Measurements from ENCODE around the gene CFAP73.
"Not testable (repeated sequence)": the region's sequence is repeated elsewhere in the genome, so short reads cannot be mapped to it uniquely, and the experiment has no call there.

Gene CFAP73

GRCh38 chr12:113109872-113110599 lies 39.5 kb upstream of the CFAP73 start:
- WGBS, 2 experiments (ENCODE audit: insufficient coverage in 2 of 2): 77 to 80% methylated on average over 5 to 7 of the region's 7 CpGs
- H3K27ac ChIP-seq (ENCODE audit: low read depth, low read length, severe bottlenecking): no peak overlapping the region
- no peak overlapping the region for H3K4me3 ChIP-seq (ENCODE audit: extremely low read depth, insufficient read depth, low read length, poor library complexity, severe bottlenecking)
- no peaks in the 10 kb centered on the region for H3K36me3 ChIP-seq (ENCODE audit: control insufficient read depth, insufficient read depth, low read length)
- H3K4me1 ChIP-seq (ENCODE audit: control insufficient read depth, insufficient read depth, low read length, poor library complexity, severe bottlenecking): no peaks in the 10 kb centered on the region
- H3K9me3 ChIP-seq (ENCODE audit: control insufficient read depth, low read length): no peaks in the 10 kb centered on the region

- Histone ChIP-seq H3K9me3 (ENCODE audit: control insufficient read depth, low read length) (no peaks in the 10 kb centered on the region), H3K4me3 (ENCODE audit: extremely low read depth, insufficient read depth, low read length, poor library complexity, severe bottlenecking) (no peak overlapping the region), H3K4me1 (ENCODE audit: control insufficient read depth, insufficient read depth, low read length, poor library complexity, severe bottlenecking) (no peaks in the 10 kb centered on the region), H3K36me3 (ENCODE audit: control insufficient read depth, insufficient read depth, low read length) (no peaks in the 10 kb centered on the region), H3K27ac (ENCODE audit: low read depth, low read length, severe bottlenecking) (no peak overlapping the region)
- WGBS, 2 experiments (ENCODE audit: insufficient coverage in 2 of 2): 100% methylated on average over 1 of the region's 3 CpGs
Measured at GRCh38 chr12:113111247-113111646, 38.3 kb upstream of the CFAP73 start.

DNA sequence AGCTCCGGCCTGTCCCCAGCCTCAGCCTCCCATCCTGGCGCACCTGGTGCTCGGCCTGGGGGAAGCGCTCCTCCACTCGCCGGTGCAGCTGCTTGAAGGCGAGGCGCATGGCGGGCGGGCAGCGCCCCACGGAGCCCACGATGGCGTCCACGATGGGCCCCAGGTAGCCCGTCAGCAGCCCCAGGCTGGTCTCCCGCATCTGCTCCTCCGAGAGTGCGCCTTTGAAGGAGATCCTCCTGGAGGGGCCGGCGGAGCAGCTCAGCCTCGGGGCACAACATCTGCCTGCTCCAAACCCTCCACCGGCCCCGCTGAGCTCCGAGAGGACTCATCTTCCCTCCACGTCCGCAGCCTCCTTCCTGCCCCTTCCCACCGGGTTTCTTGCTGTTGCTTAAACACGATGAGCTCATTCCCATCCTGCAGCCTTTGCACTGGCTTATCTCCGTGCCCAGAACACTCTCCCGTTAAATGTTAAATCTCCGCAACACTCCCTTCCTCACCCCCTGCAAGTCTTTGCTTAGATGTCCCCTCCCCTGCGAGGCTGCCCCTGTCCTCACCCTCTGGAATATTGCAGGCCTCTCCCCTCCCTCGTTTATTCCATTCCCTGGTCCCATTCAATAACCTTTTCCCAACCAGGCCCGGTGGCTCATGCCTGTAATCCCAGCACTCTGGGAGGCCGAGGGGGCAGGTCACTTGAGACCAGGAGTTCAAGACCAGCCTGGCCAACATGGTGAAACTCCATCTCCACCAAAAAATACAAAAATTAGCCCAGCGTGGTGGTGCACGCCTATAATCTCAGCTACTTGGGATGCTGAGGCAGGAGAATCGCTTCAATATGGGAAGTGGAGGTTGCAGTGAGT lies 37.3 kb upstream of the CFAP73 start:
- no peak overlapping the region for H3K4me3 ChIP-seq (ENCODE audit: extremely low read depth, insufficient read depth, low read length, poor library complexity, severe bottlenecking)
- WGBS, 2 experiments (ENCODE audit: insufficient coverage in 2 of 2): 72 to 84% methylated on average over 34 to 39 of the region's 39 CpGs
- no peak overlapping the region for H3K27ac ChIP-seq (ENCODE audit: low read depth, low read length, severe bottlenecking)
- no peaks in the 10 kb centered on the region for H3K9me3 ChIP-seq (ENCODE audit: control insufficient read depth, low read length)
- H3K36me3 ChIP-seq (ENCODE audit: control insufficient read depth, insufficient read depth, low read length): no peaks in the 10 kb centered on the region
- H3K4me1 ChIP-seq (ENCODE audit: control insufficient read depth, insufficient read depth, low read length, poor library complexity, severe bottlenecking): no peaks in the 10 kb centered on the region

DNA sequence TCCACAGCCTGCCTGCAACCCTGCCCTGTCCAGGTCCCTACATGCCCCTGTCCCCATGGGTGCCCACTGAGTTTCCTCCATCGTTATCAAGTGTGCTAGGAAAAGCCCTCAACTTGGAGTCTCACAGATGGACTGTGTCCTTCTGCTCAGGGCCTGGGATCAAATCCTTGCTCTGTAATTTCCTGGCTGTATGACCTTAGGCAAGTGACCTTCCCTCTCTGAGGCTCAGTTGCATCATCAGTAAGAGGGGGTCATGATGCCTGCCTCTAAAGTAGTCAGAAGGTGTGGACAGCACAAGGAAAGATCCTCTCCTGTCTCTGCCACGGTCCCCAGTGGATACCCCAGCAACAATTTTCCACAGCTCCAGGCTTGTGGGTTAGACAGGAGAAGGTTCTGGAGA lies 36.1 kb upstream of the CFAP73 start:
- Histone ChIP-seq H3K36me3 (ENCODE audit: control insufficient read depth, insufficient read depth, low read length) (no peaks in the 10 kb centered on the region), H3K4me3 (ENCODE audit: extremely low read depth, insufficient read depth, low read length, poor library complexity, severe bottlenecking) (no peak overlapping the region), H3K4me1 (ENCODE audit: control insufficient read depth, insufficient read depth, low read length, poor library complexity, severe bottlenecking) (no peaks in the 10 kb centered on the region), H3K27ac (ENCODE audit: low read depth, low read length, severe bottlenecking) (no peak overlapping the region), H3K9me3 (ENCODE audit: control insufficient read depth, low read length) (no peaks in the 10 kb centered on the region)
- WGBS, 2 experiments (ENCODE audit: insufficient coverage in 2 of 2): 100% methylated on average over 1 of the region's 2 CpGs

- Histone ChIP-seq H3K4me1 (ENCODE audit: control insufficient read depth, insufficient read depth, low read length, poor library complexity, severe bottlenecking) (no peaks in the 10 kb centered on the region), H3K9me3 (ENCODE audit: control insufficient read depth, low read length) (no peaks in the 10 kb centered on the region), H3K4me3 (ENCODE audit: extremely low read depth, insufficient read depth, low read length, poor library complexity, severe bottlenecking) (no peak overlapping the region), H3K36me3 (ENCODE audit: control insufficient read depth, insufficient read depth, low read length) (no peaks in the 10 kb centered on the region), H3K27ac (ENCODE audit: low read depth, low read length, severe bottlenecking) (no peak overlapping the region)
- 85 to 93% methylated on average over 12 to 16 of the region's 19 CpGs for WGBS, 2 experiments (ENCODE audit: insufficient coverage in 2 of 2)
Measured at GRCh38 chr12:113114447-113115178, 34.9 kb upstream of the CFAP73 start.

DNA sequence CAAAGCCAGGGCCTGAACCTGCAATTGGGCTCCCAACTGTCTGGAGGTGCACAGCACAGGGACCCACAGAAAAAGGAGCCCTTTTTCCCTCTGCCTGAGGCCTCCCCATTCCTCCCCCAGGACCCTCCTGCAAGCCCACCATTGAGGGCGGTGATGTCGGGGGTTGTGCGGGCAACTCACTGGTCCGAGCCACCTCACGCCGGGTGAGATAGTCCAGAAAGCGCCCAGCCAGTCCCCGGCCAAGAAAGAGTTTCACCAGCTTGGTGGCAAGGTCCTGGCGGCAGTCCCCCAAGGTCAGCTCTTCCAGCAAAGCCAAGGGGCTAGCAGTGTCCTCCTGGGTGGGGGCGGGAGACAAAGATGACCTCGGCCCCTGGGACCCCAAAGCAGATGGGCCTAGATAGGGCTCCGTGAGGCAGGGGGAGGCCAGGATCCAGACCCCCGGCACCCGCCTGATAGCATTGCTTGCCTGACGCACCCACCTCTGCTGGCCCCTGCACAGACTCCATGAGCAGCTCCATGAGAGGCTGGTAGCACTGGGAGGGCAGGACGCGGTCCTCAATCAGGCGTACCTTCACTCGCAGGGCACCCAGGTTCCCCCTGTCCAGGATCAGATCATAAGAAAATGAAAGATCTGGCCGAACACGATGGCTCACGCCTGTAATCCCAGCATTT lies 33.9 kb upstream of the CFAP73 start:
- Histone ChIP-seq H3K27ac (ENCODE audit: low read depth, low read length, severe bottlenecking) (no peak overlapping the region), H3K4me3 (ENCODE audit: extremely low read depth, insufficient read depth, low read length, poor library complexity, severe bottlenecking) (no peak overlapping the region), H3K9me3 (ENCODE audit: control insufficient read depth, low read length) (no peaks in the 10 kb centered on the region), H3K36me3 (ENCODE audit: control insufficient read depth, insufficient read depth, low read length) (no peaks in the 10 kb centered on the region), H3K4me1 (ENCODE audit: control insufficient read depth, insufficient read depth, low read length, poor library complexity, severe bottlenecking) (no peaks in the 10 kb centered on the region)
- WGBS, 2 experiments (ENCODE audit: insufficient coverage in 2 of 2): 85 to 86% methylated on average over 17 to 22 of the region's 22 CpGs

GRCh38 chr12:113116875-113117274 lies 32.6 kb upstream of the CFAP73 start:
- H3K4me3 ChIP-seq (ENCODE audit: extremely low read depth, insufficient read depth, low read length, poor library complexity, severe bottlenecking): no peak overlapping the region
- no peak overlapping the region for H3K27ac ChIP-seq (ENCODE audit: low read depth, low read length, severe bottlenecking)
- H3K36me3 ChIP-seq (ENCODE audit: control insufficient read depth, insufficient read depth, low read length): no peaks in the 10 kb centered on the region
- H3K4me1 ChIP-seq (ENCODE audit: control insufficient read depth, insufficient read depth, low read length, poor library complexity, severe bottlenecking): no peaks in the 10 kb centered on the region
- 60 to 77% methylated on average over 2 of the region's 6 CpGs for WGBS, 2 experiments (ENCODE audit: insufficient coverage in 2 of 2)
- no peaks in the 10 kb centered on the region for H3K9me3 ChIP-seq (ENCODE audit: control insufficient read depth, low read length)

GRCh38 chr12:113117684-113118083 lies 31.8 kb upstream of the CFAP73 start:
- H3K9me3 ChIP-seq (ENCODE audit: control insufficient read depth, low read length); H3K36me3 ChIP-seq (ENCODE audit: control insufficient read depth, insufficient read depth, low read length); H3K4me3 ChIP-seq (ENCODE audit: extremely low read depth, insufficient read depth, low read length, poor library complexity, severe bottlenecking); H3K27ac ChIP-seq (ENCODE audit: low read depth, low read length, severe bottlenecking); H3K4me1 ChIP-seq (ENCODE audit: control insufficient read depth, insufficient read depth, low read length, poor library complexity, severe bottlenecking): not testable (repeated sequence)
- 86% methylated on average over 4 to 7 of the region's 8 CpGs for WGBS, 2 experiments (ENCODE audit: insufficient coverage in 2 of 2)

DNA sequence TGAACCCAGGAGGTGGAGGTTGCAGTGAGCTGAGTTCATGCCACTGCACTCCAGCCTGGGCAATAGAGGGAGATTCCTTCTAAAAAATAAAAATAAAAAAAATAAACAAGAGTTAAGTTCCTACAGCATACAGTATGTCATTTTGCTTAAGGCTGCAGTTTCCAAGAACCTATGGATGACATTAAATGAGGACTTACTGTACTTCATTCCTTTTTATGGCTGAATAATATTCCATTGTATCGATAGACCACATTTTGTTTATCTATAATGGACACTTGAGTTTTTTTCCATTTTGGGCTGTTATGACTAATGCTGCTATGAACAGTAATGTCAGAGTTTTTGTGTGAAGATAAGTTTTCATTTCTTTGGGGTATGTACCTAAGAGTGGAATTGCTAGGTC lies 31.4 kb upstream of the CFAP73 start:
- Histone ChIP-seq H3K9me3 (ENCODE audit: control insufficient read depth, low read length) (no peaks in the 10 kb centered on the region), H3K4me3 (ENCODE audit: extremely low read depth, insufficient read depth, low read length, poor library complexity, severe bottlenecking) (no peak overlapping the region), H3K36me3 (ENCODE audit: control insufficient read depth, insufficient read depth, low read length) (no peaks in the 10 kb centered on the region), H3K4me1 (ENCODE audit: control insufficient read depth, insufficient read depth, low read length, poor library complexity, severe bottlenecking) (no peaks in the 10 kb centered on the region), H3K27ac (ENCODE audit: low read depth, low read length, severe bottlenecking) (no peak overlapping the region)
- no CpG with 5 or more reads among the region's 1 CpG for WGBS, 2 experiments (ENCODE audit: insufficient coverage in 2 of 2)

DNA sequence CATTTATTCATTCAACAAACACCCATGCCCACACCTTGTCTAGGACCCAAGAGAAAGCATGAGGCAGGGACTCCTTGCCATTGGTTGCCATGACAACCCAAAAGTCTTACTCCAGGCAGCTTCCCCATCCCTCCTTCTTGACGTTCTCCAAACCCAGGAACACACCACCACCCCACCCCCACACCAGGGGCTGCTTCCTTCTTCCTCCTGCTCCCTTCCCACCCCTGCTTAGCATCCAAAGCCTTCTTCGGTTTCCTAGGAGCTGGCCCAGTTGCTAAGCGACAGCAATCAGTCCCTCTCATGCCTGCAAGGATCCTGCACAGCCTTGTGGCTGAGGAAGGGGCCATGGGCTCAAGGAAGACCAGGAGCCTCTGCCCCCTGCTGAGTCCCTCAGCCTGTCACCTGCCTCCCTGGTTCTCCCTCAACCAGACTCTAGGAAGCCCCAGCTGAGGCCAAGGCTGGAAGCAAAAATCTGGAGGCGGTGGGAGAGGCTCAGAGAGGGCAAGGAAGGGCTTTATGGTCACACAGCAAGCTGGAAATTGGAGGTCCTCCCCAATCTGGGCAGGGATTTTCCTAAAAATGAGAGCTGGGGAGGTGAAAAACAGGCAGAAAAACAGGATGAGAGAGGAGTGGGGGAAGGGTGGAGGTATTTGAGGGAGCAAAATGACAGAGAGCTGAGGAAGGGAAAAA lies 29.4 kb upstream of the CFAP73 start:
- Histone ChIP-seq H3K36me3 (ENCODE audit: control insufficient read depth, insufficient read depth, low read length) (no peaks in the 10 kb centered on the region), H3K27ac (ENCODE audit: low read depth, low read length, severe bottlenecking) (no peak overlapping the region), H3K4me3 (ENCODE audit: extremely low read depth, insufficient read depth, low read length, poor library complexity, severe bottlenecking) (no peak overlapping the region), H3K4me1 (ENCODE audit: control insufficient read depth, insufficient read depth, low read length, poor library complexity, severe bottlenecking) (no peaks in the 10 kb centered on the region), H3K9me3 (ENCODE audit: control insufficient read depth, low read length) (no peaks in the 10 kb centered on the region)
- 48 to 60% methylated on average over 2 to 3 of the region's 4 CpGs for WGBS, 2 experiments (ENCODE audit: insufficient coverage in 2 of 2)
